ENCODE data around the gene CD2.

DNA sequence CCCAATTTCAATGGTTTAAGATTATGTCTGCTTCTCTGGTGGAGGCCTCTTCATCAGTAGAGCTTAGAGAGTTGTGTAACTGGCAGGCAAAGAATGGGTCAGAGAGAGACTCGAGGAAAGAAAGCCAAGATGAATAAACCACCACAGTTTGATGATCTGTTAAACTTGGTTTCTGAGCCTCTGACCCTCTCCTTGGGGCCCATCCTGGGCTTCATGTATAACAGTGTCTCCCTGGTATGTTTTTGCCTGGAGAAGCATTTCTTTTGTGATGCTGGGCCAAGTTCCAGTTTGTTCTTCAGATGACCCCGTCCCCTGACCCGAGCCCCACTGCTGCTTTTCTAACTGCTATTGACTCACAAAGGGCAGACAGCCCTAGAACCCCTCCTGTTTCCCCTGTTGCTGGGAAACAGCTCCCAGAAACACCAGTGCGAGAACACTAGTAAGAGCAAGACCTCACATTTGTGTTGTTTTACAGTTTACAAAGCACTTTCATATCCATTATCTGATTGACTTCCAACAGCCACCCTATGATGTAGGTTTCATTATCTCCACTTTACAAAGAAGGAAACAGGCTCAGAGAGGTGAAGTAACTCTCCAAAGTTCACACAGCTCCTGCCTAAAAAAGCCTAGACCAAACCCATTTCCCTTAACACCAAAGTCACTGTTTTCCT, 9.0 kb downstream of the CD2 start:
- no peak for TF ChIP-seq POLR2A (IDR thresholded peaks at IDR 0.05)
- TF ChIP-seq, protein P1, sequence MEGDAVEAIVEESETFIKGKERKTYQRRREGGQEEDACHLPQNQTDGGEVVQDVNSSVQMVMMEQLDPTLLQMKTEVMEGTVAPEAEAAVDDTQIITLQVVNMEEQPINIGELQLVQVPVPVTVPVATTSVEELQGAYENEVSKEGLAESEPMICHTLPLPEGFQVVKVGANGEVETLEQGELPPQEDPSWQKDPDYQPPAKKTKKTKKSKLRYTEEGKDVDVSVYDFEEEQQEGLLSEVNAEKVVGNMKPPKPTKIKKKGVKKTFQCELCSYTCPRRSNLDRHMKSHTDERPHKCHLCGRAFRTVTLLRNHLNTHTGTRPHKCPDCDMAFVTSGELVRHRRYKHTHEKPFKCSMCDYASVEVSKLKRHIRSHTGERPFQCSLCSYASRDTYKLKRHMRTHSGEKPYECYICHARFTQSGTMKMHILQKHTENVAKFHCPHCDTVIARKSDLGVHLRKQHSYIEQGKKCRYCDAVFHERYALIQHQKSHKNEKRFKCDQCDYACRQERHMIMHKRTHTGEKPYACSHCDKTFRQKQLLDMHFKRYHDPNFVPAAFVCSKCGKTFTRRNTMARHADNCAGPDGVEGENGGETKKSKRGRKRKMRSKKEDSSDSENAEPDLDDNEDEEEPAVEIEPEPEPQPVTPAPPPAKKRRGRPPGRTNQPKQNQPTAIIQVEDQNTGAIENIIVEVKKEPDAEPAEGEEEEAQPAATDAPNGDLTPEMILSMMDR (IDR thresholded peaks at IDR 0.05), result no peak

Data from thyroid gland (tissue), 4 donors.